ENCODE results near the gene WDR7.

The WDR7 gene

GRCh38 chr18:56890632-56891031 lies 239.5 kb downstream of the WDR7 start:
- no peak for DNase-seq (ENCODE audit: low spot score)

- no peak for DNase-seq (ENCODE audit: low spot score)
Measured at GRCh38 chr18:56891116-56891515, 240.0 kb downstream of the WDR7 start.

DNA sequence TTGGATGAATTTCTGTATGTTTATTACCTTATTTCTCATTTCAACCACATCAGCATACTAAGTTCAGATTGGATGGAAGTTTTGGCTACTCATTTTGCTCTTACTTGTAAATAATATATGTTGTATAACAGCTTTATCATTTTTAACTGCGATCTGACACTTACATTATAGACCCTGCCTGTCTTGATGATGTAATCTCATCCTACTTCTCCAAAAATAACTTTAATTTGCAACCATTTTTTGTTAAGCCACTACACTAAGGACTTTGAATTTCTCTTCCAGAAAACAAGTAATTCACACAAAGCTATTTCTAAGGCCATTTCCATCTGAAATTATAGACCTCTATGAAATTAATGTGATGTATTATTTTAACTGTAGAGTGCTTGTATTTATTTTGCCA lies 240.7 kb downstream of the WDR7 start:
- DNase-seq (ENCODE audit: low spot score) = no peak

DNA sequence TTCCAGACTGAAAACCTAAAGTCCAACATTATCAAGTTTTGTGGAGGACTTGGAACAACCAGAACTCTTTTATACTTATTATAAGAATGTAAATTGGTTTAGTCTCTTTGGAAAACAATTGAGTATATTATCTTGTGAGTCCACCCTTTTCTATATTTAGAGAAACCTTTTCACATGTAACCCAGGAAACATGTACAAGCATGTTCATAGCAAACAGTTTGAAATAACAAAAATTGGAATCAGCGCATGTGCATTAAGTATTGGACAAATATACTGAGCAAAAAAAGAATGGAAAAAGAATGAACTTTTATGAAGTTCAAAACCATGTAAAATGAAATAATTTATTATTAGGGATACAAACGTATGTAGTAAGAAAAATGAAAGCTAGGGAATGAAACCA lies 246.0 kb downstream of the WDR7 start:
- DNase-seq (ENCODE audit: low spot score) = no peak

GRCh38 chr18:56899660-56900059 lies 248.5 kb downstream of the WDR7 start:
- DNase-seq (ENCODE audit: low spot score) = no peak

DNA sequence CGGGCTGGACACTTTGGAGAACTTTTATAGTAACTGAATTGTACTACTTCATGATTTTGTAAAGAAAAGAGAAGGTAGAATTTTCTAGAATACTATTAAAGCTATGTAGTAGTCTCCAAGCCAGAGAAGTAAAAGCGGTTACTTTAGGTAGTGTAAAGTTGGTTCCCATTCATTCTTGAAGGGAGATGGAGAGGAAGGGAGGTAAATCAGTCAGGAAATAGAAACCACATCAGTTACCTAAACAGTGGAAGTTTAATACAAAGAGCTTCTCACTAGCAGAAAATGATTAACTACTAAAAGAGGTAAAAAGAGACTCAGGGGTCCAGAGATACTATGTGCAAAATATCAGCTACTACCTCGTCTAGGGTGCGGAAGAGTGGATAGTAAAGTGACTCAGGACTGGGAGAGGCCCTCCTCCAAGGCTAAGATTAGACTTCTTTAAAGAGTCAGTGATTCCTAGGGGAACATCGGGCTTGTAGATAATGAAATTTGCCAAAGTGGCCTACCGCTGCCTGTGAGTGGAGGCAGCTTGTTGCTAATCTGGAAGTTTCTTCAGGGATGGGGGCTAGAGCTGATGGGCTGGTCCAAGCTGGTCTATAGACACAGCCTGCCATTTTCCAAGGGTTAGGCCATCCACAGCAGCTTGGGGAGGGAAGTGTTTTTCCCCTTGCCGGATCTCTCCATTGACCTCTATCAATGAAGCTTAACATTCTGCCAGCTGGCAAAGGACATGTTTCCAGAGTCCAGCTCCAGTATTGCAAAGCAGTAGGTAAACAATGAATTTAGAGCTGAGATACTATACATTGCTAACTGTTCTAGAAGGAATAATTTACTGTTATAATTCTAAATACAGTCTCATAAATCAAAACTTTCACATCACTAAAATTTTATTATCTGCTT lies 249.3 kb downstream of the WDR7 start:
- DNase-seq (ENCODE audit: low spot score) = no peak

DNA sequence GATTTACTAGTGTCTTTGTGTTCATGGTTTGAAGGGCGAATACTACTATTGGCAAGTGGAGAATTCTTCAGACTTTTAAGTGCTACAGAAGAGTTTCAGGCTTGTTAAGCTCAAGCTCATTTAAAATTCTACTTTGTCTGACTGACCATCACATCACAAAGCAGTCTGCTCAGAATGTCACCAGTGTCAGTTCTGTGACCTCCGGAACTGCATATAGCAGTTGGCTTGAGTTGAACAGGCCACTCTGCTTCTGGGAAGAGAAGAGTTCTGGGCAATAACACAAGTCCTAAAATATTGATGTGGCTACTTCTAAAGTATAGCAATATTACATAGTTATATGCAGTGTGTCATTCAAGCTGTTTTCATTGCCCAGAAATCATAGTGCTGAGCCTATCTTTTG lies 250.8 kb downstream of the WDR7 start:
- DNase-seq (ENCODE audit: low spot score) = no peak

- no peak for DNase-seq (ENCODE audit: low spot score)
Measured at GRCh38 chr18:56902653-56903052, 251.5 kb downstream of the WDR7 start.

DNA sequence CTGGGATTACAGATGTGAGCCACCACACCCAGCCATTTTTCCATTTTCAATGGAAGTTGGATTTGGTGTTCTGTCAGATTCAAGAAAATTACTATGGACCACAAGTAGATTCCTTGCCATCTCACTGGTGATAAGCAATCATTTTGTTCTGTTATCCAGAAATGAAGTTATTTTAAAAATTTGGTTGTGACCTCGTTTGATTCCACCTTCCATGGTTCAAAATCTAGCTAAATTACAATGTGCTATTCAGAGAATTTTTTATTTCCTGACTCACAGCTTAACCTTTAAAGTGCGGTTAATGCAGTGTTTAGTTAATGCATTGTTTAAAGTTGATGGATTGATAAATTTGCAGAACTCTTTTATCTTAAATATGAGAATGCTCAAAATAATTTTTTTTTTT lies 252.5 kb downstream of the WDR7 start:
- DNase-seq (ENCODE audit: low spot score) = no peak

DNA sequence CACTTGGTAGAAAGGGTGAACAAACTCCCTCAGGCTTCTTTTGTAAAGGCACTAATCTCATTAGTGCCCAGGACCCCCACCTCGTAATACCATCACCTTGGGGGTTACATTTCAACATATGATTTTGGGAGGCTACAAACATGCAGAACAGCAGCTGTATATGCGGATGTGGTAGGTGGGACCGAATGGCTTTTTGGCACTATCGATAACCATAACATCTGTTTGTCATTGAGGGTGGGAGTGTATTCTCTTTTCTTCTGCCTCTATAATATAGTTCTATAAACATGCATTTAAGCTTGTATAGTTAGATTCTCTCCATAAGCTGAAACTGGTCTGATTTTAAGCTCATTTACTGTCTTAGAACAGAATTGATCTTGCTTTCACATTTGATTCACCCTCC lies 256.6 kb downstream of the WDR7 start:
- DNase-seq (ENCODE audit: low spot score) = no peak

DNA sequence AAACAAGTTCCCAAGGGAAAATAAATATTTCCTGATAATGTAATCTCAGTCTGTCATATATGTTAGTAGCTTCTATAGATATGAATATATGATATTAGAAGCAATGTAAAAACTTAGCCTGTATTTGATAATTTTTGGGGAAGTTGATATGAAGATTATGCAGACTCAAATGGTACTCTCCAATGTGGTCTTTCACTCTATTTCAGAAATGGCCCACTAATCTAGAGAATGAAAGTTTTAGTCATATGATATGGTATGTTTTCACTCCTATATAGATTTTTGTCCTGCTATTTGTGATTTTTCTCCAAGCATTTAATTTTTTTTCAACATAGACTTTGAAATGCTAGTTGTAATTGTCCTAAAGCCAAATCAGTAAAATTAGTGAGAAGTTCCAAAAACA lies 259.1 kb downstream of the WDR7 start:
- no peak for DNase-seq (ENCODE audit: low spot score)

DNA sequence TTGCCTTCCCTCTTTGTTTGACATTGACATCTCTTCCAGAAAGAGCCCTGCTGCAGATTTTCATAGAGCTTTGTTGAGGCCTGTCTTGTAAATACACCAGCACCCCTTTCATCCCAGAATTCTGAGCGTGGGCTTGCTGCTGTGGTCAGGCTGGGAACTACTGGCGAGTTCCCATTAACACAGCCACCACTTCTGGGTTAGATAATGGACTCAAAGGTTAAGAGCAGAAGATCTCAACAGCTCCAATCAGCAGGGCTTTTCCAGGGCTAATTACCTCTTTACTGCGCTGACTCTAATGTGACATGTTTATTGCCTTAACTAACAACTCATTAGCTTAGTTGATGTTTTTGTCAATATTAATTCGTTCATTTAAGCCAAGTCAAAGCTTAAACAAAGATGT lies 259.8 kb downstream of the WDR7 start:
- no peak for DNase-seq (ENCODE audit: low spot score)

DNA sequence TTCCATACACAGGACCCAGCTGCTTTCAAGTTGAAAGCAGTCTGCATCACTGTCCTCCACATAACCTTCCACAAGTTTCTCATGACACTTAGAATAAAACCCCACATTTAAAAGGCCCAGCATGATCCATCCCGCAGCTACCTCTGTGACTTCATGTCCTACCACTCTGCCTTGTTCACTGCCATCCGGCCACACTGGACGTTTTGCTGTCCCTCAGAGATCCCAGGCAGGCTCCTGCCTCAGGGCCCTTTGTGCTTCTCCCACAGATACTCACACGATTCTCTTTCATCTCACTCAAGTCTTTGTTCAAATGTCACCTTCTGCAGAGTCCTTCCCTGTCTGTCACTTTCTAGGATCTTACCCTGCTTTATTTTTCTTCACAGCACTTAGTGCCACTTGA lies 262.8 kb downstream of the WDR7 start:
- DNase-seq (ENCODE audit: low spot score) = no peak

DNA sequence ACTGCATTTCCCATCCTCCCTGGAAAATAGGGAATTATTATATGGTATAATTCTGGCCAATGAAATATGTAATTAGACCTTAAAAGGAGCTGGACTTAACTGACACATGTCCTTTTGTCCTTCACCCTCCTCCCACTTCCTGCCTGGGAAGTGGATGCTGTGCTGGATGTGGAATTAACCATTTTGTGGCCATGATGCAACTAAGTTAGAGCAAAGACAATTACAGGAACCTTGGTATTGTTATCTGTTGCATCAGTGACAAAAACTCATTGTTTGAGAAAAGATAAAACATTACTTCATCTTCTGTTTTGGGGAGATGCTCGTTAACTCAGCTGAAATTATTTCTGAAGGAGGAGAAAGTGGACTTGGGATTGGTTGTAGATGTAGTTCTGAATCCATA lies 268.0 kb downstream of the WDR7 start:
- no peak for DNase-seq (ENCODE audit: low spot score)

DNA sequence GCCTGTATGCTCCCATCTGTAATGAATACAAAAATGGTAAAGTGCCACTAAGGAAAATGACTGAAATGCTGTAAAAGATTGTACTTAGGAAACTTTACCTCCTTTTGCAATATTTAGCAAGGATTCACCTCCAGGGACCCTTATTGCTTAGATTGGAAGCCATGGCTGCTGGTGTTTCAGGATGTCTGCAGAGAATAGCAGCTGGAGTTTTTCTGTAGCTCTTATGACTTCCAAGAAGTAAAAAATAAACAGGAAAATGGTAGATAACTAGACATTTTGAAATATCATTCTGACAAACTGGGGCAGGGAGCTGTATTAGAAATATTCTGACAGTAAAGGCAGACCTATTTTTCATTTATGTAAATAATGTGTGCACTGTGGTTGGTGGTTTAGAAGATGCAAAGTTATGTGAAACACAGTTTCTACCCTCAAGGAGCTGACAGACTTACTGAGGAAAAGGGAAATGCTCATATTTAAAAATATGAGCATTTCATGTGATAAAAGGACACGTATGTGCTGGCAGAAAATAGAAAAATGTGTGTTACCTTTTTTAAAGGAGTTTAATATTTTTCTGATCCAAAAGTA lies 270.8 kb downstream of the WDR7 start:
- no peak for DNase-seq (ENCODE audit: low spot score)

DNA sequence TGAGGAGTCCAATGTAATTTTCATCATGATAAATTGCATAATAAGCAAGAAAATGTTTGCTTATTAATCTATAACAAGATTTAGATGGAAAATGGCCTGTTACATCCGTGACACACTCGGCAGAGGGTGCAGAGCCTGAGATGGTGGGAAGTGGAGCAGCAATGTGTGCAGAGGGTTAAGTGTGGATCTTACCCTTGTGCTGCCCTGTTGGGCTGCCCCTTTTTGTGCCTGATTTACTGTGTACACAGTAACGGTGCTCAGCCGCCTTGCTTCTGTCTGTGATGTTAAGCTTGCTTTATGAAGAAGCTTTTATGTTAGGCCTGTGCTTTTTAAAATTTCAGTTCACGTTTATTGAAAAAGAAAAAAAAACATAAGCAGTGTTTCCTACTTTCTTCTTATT lies 275.6 kb downstream of the WDR7 start:
- no peak for DNase-seq (ENCODE audit: low spot score)

DNA sequence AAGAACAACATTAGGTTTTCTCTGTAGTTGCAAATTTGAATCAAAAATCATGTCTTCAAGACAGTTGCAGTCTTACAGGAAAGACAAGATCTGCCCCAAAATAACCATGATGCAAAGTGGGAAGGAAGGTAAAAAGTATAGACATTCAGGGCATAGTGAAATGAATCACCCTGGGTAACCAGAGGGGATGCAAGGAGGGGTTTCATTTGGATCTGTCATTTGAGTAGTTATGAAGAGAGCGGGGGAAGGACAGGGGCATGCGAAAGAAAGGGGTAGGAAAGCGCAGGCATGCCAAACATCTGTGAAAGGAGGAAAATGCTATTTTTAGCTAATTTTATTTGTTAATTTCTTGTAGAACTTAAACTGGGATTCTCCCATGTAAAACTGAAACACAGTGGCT lies 276.6 kb downstream of the WDR7 start:
- DNase-seq (ENCODE audit: low spot score) = no peak

GRCh38 chr18:56929886-56930285 lies 278.7 kb downstream of the WDR7 start:
- DNase-seq (ENCODE audit: low spot score) = no peak

DNA sequence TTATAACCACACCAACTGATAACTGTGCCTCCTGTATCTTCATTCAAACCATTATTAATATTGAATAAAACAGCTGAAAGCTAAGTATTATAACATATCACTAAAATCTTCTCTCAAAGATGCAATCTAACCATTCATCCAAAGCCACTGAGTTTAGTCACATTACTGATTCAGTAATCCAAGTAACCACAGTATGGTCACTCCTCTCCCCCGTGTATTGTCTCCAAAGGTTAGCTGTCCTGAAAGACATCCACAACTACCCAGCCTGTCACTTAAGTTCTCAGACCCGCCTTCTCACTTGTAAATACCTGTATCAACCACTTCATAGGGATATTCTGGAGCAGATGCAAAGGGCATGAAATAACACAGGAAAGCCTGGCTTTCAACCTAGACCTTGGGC lies 282.3 kb downstream of the WDR7 start:
- DNase-seq (ENCODE audit: low spot score) = no peak

- no peak for DNase-seq (ENCODE audit: low spot score)
Measured at GRCh38 chr18:56934131-56934530, 283.0 kb downstream of the WDR7 start.

- DNase-seq (ENCODE audit: low spot score) = no peak
Measured at GRCh38 chr18:56934906-56935305, 283.7 kb downstream of the WDR7 start.

DNA sequence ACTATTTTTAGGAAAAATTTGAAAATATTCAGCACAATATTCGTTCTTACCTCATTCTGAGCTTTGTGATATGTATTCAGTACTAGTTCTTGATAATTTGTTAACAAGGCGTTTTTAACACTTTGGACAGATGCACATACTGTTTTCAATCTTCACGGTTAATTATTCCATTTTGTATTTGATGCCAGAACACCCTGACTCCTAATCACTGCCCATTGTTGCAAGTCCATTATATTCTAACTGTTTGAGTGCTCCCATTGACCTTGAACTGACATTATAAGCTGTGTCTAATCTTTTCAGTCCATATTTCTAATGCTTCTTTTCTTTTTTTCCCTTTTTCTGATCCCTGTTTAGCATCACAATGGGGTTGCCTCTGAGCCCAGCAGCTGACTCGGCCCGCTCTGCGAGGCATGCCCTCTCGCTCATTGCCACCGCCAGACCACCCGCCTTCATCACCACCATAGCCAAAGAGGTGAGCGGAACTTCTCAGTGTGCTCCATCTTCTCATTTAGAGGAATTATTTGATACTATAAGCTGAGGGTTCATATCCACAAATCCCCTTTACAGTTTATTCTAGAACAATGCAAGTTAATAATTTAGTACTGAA lies 284.4 kb downstream of the WDR7 start:
- DNase-seq (ENCODE audit: low spot score) = no peak

- no peak for DNase-seq (ENCODE audit: low spot score)
Measured at GRCh38 chr18:56936457-56936856, 285.3 kb downstream of the WDR7 start.
